Stimulated activated CD4-positive, alpha-beta T cell treated with anti-CD3 and anti-CD28 coated beads, TNF-alpha, amount 100 ng/mL, for 48 hours (primary cell): ENCODE results near the gene DDAH2.

Source experiments
- DNase-seq, 3 donors: peaks; one replicate each; pipeline ENCODE4 v3.0.0-alpha.2; 2020; ENCODE audit warnings: low read depth in 3 of 3

DDAH2 gene

GRCh38 chr6:31760790-31761189 is 31.7 kb upstream of the DDAH2 start:
- no peak for DNase-seq

- DNase-seq, result no peak
Measured at GRCh38 chr6:31758281-31758680, 29.2 kb upstream of the DDAH2 start.

- no peak for DNase-seq
Measured at GRCh38 chr6:31752739-31753319, 23.7 kb upstream of the DDAH2 start.

- DNase-seq, result no peak
Measured at GRCh38 chr6:31750411-31751022, 21.4 kb upstream of the DDAH2 start.

GRCh38 chr6:31749301-31750036 is 20.4 kb upstream of the DDAH2 start:
- DNase-seq, result no peak

GRCh38 chr6:31744422-31744821 is 15.3 kb upstream of the DDAH2 start:
- no peak for DNase-seq

GRCh38 chr6:31742894-31743293 is 13.8 kb upstream of the DDAH2 start:
- no peak for DNase-seq

- DNase-seq, result no peak
Measured at GRCh38 chr6:31741815-31742214, 12.7 kb upstream of the DDAH2 start.

GRCh38 chr6:31740397-31741223 is 11.5 kb upstream of the DDAH2 start:
- no peak for DNase-seq

GRCh38 chr6:31739639-31740396 is 10.7 kb upstream of the DDAH2 start, which contains the start of gene MSH5:
MSH5 (plus strand) TSS chr6:31740005; CDS start chr6:31740467, 462 bp downstream.
- peak; percentile 92 to 97 (median 94) for DNase-seq

GRCh38 chr6:31737991-31738979 is 9.2 kb upstream of the DDAH2 start:
- peak in 1 of 3 donors; percentile 47 for DNase-seq

GRCh38 chr6:31737315-31737990 is 8.4 kb upstream of the DDAH2 start:
- DNase-seq, result no peak

- DNase-seq, result no peak
Measured at GRCh38 chr6:31736768-31737314, 7.7 kb upstream of the DDAH2 start.

GRCh38 chr6:31736021-31736767 is 7.1 kb upstream of the DDAH2 start, which contains the start of gene CLIC1:
CLIC1 (minus strand) TSS chr6:31736530; CDS start chr6:31736300, 230 bp downstream.
- peak; percentile 64 to 81 (median 72) for DNase-seq

- peak in 1 of 3 donors; percentile 48 for DNase-seq
Measured at GRCh38 chr6:31734821-31735406, 5.8 kb upstream of the DDAH2 start.

- no peak for DNase-seq
Measured at GRCh38 chr6:31734247-31734820, 5.2 kb upstream of the DDAH2 start.

GRCh38 chr6:31733734-31734133 is 4.6 kb upstream of the DDAH2 start:
- DNase-seq, result no peak

GRCh38 chr6:31732029-31732428 is 2.9 kb upstream of the DDAH2 start:
- DNase-seq, result no peak
